ENCODE results near the gene ATF4.

- TF ChIP-seq POLR2A (IDR thresholded peaks at IDR 0.05; ENCODE audit: extremely low read depth, insufficient read length) = no peak
- TF ChIP-seq MYC (IDR thresholded peaks at IDR 0.05; ENCODE audit: low read depth, low read length) = no peak
- TF ChIP-seq CTCF (IDR thresholded peaks at IDR 0.05; ENCODE audit: low read depth, low read length) = no peak
These were observed 2.1 kb upstream of the ATF4 start for GRCh38 chr22:39518144-39518786.

Data from NB4 (cell line).